ENCODE measurements around the gene SPATA32. TPM values are rescaled to one million over a fixed set of nuclear protein-coding genes. Genes with fewer than 3 reads are reported as not detected.

Gene SPATA32
- total RNA-seq, 2 donors from 2014 or later: not detected

GRCh38 chr17:45267436-45268055, 5.7 kb upstream of the SPATA32 start:
- no peaks in the 10 kb centered on the region for H3K27me3 ChIP-seq
- no peak overlapping the region for H3K9ac ChIP-seq (ENCODE audit: low read depth in 2 of 2, low read length in 2 of 2)
- no peak for DNase-seq
- H3K4me3 ChIP-seq: no peak overlapping the region
- intact Hi-C loops (cut with DNase I): no loop called here
- H3K9me3 ChIP-seq: no peaks in the 10 kb centered on the region
- peaks cover 18% of the 10 kb centered on the region for H3K4me1 ChIP-seq
- H3K36me3 ChIP-seq: peaks cover 21% of the 10 kb centered on the region
- no peak overlapping the region for H3K27ac ChIP-seq
- TF ChIP-seq, protein P1, sequence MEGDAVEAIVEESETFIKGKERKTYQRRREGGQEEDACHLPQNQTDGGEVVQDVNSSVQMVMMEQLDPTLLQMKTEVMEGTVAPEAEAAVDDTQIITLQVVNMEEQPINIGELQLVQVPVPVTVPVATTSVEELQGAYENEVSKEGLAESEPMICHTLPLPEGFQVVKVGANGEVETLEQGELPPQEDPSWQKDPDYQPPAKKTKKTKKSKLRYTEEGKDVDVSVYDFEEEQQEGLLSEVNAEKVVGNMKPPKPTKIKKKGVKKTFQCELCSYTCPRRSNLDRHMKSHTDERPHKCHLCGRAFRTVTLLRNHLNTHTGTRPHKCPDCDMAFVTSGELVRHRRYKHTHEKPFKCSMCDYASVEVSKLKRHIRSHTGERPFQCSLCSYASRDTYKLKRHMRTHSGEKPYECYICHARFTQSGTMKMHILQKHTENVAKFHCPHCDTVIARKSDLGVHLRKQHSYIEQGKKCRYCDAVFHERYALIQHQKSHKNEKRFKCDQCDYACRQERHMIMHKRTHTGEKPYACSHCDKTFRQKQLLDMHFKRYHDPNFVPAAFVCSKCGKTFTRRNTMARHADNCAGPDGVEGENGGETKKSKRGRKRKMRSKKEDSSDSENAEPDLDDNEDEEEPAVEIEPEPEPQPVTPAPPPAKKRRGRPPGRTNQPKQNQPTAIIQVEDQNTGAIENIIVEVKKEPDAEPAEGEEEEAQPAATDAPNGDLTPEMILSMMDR (IDR thresholded peaks at IDR 0.05): no peak

DNA sequence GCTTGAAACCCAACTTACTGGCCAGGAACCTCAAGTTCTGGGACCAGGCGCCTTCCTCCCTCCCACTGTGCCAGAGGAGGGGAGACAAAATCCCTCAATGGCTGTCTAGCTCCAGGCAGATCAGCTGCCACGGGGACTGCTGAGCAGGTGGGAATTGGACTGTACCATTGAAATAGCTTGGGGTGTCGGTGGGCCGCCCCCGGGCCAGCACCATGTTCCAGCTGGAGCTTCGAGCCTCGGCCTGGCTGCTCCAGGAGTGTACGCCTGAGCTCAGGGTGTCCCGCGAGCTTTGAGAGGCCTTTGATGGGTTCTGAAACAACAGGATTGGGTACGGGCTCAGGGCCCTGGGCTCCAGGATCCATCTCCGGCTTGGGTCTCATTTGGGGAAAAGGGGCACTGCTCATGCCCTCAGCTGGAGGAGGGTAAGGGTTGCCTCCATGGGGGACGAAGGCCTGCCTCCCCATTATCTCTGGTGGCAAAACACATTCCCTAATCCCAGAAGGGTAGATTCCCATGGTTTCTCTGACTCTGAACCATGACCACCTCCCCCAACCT, 4.6 kb upstream of the SPATA32 start:
- DNase-seq: no peak
- peaks cover 21% of the 10 kb centered on the region for H3K36me3 ChIP-seq
- H3K27ac ChIP-seq: peak overlapping the region; percentile 72
- peaks cover 20% of the 10 kb centered on the region for H3K4me1 ChIP-seq
- no peaks in the 10 kb centered on the region for H3K9me3 ChIP-seq
- H3K9ac ChIP-seq (ENCODE audit: low read depth in 2 of 2, low read length in 2 of 2): no peak overlapping the region
- TF ChIP-seq, protein P1 (IDR thresholded peaks at IDR 0.05): no peak
- H3K4me3 ChIP-seq: no peak overlapping the region
- intact Hi-C loops (cut with DNase I): no loop called here
- no peaks in the 10 kb centered on the region for H3K27me3 ChIP-seq

- TF ChIP-seq, protein P1 (IDR thresholded peaks at IDR 0.05): no peak
- no peak overlapping the region for H3K9ac ChIP-seq (ENCODE audit: low read depth in 2 of 2, low read length in 2 of 2)
- H3K27me3 ChIP-seq: no peaks in the 10 kb centered on the region
- peak overlapping the region; percentile 72 for H3K27ac ChIP-seq
- peak; percentile 76 for DNase-seq
- no peaks in the 10 kb centered on the region for H3K9me3 ChIP-seq
- H3K4me1 ChIP-seq: peaks cover 20% of the 10 kb centered on the region
- H3K4me3 ChIP-seq: no peak overlapping the region
- peaks cover 18% of the 10 kb centered on the region for H3K36me3 ChIP-seq
- intact Hi-C loops (cut with DNase I): no loop called here
Measured at GRCh38 chr17:45265821-45266220, 3.9 kb upstream of the SPATA32 start.

DNA sequence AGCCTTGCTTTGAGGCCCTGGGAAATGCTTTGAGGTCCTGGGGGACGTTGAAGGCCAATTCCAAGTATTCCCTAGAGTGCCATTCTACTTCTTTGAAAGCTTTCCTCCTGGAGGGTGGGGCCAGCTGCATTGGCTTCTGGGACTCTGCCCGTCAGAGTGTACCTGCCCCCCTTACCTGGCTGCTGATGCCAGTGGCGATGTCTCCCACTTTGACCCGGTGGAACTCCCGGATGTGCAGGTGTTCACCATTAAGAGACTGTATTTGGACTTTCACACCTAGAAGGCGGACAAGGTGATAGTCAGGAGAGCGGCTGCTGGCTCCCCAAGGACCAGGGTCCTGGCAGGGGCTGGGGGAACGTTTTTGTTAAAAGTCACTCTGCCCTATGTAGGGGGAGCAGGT, 3.1 kb upstream of the SPATA32 start:
- Histone ChIP-seq H3K27me3 (no peaks in the 10 kb centered on the region), H3K27ac (peak overlapping the region; percentile 72), H3K4me3 (no peak overlapping the region), H3K36me3 (peaks cover 11% of the 10 kb centered on the region), H3K9me3 (no peaks in the 10 kb centered on the region), H3K4me1 (peaks cover 20% of the 10 kb centered on the region), H3K9ac (ENCODE audit: low read depth in 2 of 2, low read length in 2 of 2) (no peak overlapping the region)
- no peak for DNase-seq
- intact Hi-C loops (cut with DNase I): no loop called here
- TF ChIP-seq, protein P1 (IDR thresholded peaks at IDR 0.05): no peak

DNA sequence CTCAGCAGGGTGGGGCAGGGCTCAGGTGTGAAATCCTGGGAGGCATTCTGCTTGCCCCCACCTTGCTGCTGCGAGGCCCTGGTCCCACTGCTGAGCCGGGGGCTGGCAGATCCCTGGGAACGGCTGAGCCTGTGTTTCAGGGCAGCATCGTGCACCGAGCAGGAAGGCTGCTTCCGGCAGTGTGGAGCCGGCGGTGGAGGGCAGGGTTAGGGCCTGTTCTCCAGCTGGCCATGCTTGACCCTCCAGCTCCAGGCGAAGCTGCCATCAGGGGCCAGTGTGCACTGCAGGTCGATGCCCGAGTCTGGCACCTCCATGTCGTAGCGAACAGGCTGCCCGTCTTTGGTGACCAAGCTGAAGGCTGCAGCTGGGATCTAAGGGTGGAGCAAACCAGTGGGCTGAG, 2.5 kb upstream of the SPATA32 start:
- peaks cover 7% of the 10 kb centered on the region for H3K36me3 ChIP-seq
- no peaks in the 10 kb centered on the region for H3K9me3 ChIP-seq
- H3K27ac ChIP-seq: no peak overlapping the region
- peaks cover 20% of the 10 kb centered on the region for H3K4me1 ChIP-seq
- no peaks in the 10 kb centered on the region for H3K27me3 ChIP-seq
- no peak overlapping the region for H3K4me3 ChIP-seq
- H3K9ac ChIP-seq (ENCODE audit: low read depth in 2 of 2, low read length in 2 of 2): no peak overlapping the region
- DNase-seq: no peak
- TF ChIP-seq, protein P1 (IDR thresholded peaks at IDR 0.05): no peak
- intact Hi-C loops (cut with DNase I): no loop called here
